Non-pigmented ciliary epithelial cell (primary cell): ENCODE measurements around the gene GPR101.

Source experiments
- DNase-seq: peaks from one replicate; pipeline ENCODE4 v3.0.0-alpha.2; 2010; ENCODE audit warnings: low read depth

Gene GPR101, protein sequence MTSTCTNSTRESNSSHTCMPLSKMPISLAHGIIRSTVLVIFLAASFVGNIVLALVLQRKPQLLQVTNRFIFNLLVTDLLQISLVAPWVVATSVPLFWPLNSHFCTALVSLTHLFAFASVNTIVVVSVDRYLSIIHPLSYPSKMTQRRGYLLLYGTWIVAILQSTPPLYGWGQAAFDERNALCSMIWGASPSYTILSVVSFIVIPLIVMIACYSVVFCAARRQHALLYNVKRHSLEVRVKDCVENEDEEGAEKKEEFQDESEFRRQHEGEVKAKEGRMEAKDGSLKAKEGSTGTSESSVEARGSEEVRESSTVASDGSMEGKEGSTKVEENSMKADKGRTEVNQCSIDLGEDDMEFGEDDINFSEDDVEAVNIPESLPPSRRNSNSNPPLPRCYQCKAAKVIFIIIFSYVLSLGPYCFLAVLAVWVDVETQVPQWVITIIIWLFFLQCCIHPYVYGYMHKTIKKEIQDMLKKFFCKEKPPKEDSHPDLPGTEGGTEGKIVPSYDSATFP

DNA sequence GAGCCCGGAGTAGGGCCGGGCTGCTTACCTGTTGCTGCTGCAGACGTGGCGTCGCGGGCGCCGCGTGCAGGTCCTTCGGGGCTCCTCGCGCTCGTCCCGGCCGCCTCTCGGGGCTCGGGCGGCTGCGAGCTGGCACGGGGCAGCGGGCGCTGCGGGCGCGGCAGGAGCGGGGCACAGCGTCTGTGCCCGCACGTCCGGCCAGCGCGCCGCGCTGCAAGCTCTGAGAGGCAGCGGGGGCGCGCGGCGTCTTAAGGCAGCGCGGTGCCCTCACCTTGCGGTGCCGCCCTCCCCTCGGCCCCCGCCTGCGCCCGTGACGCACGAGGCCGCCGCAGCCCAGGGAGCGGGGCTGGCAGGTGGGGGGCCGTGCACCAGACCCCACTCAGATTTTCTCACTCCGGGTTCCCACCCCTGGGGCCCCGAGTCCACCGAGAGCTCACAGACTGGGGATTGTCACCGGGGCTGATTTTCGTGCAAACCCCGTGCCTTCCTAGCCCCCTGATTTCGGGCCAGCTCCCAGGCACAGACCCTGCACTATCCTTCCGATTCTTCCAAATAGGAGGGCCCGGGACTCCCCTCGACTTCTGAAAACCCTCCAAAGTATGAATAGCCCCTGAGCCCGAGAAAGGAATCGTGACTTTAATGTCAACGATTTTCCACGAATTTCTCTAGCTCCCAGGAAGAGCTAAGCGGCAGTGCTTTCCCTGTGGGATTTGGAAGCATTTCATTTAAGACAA lies at the start of gene GPR101:
Gene GPR101, minus strand, starts transcription at position 222 of the 734 bp plus-strand sequence. CDS start 2,321 bp downstream, outside the sequence.
- no peak for DNase-seq

DNA sequence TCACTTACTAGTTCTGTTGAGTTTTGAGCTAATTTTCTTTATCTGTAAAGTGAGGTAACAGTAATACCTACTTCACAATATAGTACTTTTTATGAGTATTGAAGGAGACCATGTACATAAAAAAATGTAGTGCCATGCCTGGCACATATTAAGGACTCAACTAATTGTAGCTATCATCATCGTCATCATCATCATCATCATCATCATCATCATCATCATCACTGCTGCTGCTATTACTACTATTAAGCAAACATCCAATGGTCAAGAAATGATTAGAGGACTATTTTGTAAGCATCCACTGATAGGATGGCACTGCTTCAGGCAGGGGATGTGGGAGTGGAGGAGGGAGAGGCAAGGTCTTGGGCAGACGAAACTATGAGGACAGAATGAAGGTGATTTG lies 47.4 kb upstream of the GPR101 start:
- DNase-seq, result no peak

DNA sequence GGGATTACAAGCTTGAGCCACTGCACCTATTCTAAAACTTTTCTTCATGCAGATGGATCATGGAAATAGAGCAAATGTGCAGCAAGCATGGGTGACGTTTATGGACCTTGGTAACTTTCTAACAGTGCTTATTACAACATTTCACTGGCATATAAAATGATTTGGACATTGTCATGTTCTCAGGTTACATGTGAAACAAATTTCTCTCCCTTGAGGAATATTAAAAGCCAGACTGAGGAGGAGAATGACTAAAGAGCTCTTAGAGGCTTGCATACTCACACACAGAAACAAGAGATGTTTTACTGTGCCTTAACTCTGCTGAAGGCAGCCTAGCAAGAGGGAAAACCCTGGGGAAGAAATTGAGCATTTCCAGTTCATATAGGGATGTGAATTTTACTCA lies 38.6 kb upstream of the GPR101 start:
- DNase-seq, result no peak

DNA sequence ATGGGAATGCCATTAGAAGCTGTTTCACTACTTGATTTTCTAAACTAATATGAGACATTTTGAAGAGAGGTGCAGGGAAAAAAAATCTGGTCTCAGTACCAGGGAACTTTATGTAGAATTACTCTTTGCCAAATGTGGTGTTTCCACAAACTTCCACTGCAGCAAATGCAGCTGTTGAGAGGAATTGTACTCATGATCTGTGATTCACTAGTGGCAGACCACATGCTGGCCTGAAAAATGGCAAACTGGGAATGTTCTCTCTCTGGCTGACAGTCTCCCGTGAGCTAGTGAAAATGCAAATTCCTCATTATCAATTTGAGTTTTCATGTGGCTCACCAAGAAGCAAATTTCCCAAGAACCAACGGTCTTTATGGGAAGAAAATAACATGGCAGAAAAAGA lies 37.8 kb upstream of the GPR101 start:
- DNase-seq, result no peak

DNA sequence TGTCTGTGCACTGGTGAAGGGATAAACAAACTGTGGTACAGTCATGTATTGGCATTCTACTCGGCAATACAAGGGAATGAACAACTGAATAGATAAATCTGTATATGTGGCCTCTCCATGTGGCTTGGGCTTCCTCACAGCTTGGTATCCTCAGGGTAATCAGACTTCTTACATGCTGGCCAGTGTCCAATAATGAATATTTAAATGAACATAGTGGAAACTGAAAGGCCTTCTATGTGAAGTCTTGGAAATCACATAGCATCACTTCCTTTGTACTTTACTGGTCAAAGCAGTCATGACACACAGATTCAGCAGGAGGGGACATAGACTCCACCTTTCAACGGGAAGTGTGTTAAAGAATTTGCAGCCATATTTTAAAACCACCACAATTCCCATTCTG lies 33.4 kb upstream of the GPR101 start:
- DNase-seq, result no peak

DNA sequence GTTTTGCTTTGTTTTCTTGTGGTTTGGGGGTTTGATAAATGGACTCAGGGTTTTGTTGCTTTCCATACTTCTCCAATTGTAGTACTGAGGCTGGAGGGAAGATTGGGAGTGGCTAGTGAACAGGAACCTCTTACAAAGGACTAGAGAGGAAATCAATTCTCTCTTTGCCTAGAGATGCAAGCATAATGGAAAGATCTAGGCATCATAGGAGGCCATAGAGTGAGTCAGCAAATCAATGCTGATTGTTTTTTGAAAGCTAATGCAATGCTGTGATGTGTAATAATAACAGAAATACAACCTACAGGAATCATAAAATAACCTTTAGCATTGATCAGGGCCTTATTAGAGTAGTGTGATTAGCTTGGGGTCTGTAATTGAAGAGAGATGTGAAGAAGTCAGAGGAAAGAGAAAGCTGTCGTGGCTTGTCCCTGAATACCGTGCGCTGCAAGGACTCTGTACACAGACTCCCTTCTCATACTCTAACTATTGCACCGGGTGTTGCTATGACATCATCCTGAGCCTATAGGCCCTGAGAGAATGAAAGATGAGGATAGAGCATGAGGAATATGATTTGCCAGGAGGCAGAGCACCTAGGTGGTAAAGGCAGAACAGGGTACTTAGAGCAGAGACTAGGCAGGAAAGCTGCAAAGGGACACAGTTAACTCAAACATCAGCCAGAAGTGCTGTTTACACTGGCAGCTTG lies 29.3 kb upstream of the GPR101 start:
- no peak for DNase-seq

DNA sequence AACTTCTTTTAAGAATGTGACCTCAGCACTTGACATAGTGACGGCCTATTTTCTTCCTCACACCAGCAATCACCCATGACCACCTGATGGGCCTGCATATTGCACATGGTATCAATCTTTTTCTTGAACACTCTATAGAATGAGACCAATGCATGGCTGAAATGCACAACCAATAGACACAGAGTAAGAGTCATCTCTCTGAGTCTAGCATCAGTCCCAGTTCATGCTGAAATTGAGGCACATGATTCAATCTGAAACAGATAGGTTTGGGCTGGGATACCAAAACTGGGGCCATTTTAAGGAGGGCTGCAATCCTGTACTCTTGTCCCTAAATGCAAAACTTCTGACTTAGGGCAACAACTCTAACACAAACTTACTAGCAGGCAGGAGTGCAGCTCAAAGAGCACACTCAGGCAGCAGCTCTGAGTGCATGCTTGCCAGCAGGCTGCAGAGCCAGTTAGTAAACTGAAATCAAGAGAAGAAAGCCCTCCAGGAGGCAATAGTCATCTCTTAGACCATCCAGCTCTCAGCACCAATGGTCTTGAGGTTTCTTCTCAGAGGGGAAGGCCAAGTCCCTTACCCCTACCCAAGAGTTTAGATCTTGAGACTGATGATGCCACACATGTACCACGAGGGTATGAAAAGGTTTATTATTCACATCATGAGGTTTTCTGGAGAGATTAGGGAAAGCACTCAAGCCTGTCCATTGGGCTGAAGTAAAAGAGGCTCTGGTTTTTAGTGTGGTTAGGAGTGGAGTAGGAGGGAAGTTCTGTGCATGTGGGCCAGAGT lies 24.7 kb upstream of the GPR101 start:
- DNase-seq, result no peak

DNA sequence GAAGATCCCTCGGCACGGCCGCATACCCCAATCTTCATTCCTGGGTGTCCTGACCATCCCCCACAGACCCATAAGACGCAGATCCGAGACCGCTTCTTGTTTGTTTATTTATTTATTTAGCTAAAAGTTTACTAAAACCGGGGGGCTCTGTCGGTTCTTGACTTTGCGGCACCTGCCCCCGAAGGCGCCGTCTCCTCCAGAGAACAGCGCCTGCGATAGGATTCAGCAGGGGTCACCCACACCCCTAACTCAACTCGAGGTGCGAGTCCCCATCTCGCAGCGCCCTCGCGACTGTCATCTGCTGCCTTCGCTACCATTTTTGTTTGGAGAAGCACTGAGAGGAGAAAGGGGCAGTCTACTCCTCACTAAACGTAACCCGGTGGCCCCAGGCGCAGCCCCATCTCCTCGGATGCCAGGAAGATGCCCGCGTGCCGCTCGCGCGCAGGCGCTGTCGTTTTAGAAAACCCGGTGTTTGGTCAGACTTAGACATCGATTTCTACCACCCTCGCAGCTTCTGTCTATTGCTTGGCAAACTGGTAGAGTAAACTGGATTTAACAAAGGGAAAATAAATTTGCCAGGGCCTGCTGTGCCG lies 18.9 kb upstream of the GPR101 start:
- no peak for DNase-seq

DNA sequence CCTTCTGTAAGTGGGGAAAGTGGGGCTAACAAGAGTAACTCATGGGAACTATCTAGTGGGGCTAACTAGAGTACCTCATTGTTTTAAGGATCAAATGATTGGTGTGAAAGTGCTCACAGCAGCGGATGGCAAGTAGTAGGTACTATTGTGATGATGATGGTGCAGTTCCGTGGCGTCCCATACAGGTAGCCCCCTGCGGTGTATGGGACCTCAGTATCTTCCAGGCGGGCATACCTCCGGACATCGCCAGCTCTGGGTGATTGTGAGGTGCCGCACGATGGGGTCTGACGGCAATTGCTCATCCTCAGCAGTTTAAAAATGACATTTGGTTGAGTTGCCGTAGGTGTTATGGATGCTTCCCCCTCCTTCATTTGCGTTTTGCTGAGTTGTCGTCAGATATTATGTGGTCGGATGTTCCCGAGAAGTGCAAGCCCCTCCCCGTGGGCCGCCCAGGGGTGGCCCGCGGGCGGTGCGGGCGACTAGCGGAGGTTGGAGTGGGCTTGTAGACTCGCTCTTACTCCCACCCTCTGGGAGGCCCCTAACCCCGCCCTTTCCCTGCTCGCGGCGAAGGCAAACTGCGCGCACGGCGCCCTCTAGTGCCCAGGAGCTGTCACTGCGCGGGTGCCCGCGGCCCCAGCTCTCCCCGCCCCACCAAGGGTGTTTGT lies 18.3 kb upstream of the GPR101 start:
- DNase-seq, result no peak

DNA sequence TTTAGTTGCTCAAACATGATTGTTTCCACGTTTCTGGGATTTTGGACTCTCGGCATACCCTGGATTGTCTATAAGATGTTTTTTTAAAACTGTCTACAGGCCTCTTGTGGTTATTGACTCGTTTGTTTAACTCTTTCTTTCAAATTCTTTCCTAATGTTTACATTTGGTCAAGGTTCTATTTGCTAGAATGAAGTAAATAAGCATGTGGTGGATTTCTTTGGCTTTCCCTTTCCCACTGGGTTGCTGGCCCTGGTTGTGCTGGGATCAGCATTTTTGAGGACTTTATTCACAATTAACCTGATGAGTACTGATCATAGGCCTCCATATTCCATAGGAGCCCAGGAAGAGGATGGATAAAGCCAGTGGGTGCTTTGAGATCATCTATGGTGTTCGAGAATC lies 11.1 kb upstream of the GPR101 start:
- no peak for DNase-seq

DNA sequence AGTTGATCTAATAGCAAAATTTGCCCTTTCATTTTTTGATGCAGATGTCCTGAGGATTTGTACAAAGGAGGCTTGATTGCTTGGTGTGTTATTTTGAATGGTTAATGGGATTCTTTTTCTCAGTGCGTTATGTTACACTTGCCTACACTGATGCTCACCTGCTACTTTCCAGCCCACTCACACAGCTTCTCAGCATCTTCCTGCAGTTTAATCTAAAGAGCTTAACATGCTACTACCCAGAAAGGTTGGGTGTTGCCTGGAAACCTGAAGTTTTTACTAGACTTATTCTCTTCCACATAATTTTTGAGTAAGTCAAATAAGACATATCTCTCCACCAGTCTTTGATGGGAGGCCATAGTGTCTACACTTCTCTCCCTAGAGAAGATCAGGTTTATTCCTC lies 9.9 kb upstream of the GPR101 start:
- DNase-seq, result no peak

DNA sequence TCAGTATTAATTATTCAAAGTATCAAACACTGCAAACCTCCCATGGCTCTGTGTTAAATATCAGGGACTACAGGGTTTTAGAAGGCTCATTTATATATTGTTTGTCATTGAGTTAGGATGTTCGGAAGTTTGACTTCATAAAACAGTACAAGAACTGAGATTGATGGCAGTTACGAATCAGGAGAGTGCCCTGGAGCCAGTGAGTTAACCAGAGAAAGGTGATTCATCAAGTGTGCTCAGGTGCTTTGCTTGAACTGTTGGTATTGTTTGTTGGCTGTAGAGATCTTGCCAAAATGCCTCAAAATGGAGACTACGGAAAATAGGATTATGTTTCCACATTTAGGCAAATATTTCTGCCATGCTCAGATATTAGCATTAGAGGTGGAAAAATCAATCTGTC lies 7.5 kb upstream of the GPR101 start:
- DNase-seq, result no peak

DNA sequence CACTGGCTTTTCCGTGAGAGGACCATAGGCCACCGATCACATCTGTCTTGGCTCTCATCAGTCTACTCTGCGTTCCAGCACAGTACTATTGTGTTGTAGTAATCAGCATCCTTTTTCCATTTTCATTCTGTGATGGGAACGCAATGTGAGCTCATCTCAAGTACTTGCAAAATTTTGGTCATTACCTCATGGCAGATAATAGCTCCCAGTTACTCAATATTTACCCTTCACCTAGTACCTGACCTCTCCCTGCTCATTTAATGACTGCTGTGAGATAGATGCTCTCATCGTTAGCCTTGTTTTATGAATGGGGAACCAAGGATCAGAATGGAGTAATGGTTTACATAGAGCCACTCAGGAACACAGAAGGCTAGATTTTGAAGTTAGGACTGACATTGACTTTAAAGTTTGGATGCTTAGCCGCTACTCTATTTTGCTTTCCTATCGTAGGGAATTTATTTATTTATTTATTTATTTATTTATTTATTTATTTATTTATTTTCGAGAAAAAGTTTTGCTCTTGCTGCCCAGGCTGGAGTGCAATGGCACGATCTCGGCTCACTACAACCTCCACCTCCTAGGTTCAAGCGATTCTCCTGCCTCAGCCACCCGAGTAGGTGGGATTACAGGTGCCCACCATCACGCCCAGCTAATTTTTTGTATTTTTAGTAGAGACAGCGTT lies 6.5 kb upstream of the GPR101 start:
- DNase-seq, result no peak

DNA sequence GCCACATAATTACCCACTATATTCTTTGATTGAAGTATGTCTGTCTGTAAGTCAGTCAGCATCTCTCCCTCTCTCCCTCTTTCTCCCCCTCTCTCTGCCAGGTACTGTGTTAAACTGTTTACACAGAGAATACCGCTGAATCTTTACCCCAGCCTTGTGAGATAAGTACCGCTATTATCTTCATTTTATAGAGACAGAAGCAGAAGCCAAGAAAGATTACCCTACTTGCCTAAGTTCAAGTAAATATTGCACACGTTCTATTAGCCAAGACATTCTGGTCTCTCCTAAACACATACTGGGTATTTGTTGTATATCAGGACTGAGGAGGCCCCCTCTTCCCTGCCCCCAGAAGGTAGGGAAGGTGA lies 695 bp upstream of the GPR101 start:
- no peak for DNase-seq

DNA sequence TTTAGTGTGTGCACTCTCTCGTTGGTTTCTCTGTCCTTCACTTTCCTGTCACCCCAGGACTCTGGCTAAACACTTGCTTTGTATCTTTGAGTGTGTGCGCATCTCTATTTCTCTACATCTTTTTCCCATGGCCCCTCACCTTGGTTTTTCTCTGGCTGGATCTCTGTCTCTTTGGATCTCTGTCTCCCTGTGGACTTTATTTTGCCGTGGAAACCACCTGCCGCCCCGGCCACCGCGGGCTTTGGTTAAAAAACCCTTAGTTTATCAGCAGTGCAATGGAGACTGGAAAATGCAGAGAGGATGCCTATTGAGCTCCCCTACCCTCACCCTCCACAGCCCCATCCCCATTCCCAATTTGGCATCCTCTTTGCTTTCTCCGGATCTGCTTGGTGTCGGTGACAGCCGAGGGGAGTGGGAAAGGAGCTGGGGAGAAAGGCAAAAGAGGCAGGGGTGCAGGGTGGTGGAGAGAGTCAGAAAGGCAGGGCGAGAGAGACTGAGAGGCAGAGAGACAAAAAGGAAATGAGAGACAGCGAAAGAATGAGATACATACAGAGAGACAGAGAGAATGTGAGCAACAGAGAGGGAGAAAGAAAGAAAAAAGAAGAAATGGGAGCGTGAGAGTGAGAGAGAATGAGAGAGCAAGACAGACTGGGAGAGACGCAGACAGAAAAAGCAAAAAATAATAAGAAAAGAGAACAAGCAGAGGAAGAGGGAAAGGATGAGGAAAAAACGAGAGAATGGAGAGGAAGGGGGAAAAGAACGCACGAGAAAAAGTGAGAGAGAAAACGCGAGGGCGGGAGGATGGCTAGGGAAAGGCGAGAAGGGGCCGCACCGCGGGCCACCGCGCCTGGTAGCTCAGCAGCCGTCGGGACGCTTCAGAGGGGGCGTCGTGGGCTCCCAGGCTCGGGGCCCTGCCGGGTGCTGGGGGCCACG lies 688 bp downstream of the GPR101 start:
- no peak for DNase-seq

DNA sequence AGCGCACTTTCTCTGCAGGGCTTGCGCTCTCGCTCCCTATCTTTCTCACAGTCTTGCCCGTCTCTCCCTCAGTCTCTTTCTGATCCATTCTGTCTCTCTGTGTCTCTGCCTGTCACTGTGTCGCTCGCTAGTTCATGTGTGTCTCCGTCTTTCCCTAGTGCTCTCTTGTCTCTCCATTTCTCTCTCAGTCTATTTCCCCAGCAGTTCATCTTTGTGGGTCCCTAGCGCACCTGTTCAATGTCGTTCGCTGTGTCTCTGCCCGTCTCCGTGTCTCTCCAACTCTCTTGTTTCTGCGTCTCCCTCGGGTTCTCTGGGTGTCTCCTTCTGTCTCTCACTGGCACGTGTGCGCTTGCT lies 1.5 kb downstream of the GPR101 start:
- DNase-seq, result no peak

DNA sequence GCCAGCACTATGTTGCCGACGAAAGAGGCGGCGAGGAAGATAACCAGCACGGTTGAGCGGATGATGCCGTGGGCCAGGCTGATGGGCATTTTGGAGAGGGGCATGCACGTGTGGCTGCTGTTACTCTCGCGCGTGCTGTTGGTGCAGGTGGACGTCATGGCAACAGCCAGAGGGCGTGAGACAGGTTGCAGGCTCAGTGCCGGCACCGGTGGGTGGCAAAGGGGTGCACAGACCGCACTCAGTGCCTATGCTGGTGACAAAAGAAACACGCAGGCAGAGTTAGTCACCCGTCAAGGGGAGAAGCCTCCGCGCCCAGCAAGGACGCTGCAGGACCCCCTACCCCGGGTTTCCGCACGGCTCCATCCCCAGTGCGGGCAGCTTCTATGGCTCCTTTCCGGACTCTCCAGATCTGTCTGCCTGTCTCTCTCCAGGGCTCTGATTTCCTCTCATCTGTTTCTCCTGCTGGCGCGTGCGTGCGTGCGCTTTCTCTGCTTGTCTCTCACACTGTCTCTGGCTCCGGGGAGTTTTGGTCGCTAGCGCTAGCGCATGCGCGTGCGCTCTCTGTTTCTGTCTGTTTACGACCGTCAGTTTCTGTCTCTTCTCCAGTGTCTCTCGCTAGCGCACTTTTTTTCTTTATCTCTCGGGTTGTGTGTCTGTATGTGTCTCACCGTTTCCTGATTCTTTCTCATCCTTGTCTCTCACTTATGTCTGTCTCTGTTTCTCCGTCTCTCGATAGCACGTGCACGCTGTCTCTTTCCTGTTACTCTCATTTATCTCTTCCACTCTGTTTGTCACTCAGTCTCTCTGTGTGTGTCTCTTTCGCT lies 2.1 kb downstream of the GPR101 start:
- DNase-seq, result peak; percentile 4

DNA sequence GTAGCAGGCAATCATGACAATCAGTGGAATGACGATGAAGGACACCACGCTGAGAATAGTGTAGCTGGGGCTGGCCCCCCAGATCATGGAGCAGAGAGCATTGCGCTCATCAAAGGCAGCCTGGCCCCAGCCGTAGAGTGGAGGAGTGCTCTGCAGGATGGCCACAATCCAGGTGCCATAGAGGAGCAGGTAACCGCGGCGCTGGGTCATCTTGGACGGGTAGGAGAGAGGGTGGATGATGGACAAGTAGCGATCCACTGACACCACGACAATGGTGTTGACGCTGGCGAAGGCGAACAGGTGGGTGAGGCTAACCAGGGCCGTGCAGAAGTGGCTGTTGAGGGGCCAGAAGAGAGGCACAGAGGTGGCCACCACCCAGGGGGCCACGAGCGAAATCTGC lies 2.8 kb downstream of the GPR101 start:
- no peak for DNase-seq

DNA sequence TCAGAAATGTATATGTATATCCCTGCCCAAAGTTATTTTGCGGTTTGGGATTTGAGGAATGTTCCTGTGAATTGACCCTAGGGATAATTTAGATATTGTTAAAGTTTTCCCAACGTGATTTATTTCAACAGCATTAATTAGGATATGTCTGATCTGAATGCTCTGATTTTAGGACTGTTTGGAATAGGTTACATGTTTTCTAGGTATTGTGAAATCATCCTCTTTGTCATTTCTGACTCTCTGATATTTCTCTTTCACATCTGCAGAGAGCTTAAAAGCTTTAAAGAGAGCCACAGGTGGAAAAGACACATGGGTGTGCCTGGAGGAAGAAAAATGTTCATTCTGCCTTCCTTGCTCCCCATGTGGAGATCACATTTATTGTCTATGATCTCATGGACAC lies 5.1 kb downstream of the GPR101 start:
- no peak for DNase-seq
